HCT116 (cell line): Measurements from ENCODE around the gene NKPD1. TPM values are rescaled to one million over a fixed set of nuclear protein-coding genes. Genes with fewer than 3 reads are reported as not detected.

Experiments used
- ATAC-seq: fragments of 200-7000 bp; cut with Tn5 transposase; 2 replicates; pipeline ENCODE4 v1.9.1; 2020; ENCODE audit warnings: mild to moderate bottlenecking, moderate library complexity
- BruUV-seq: library from RNA; stranded (reverse); fragments of 400-500 nt; replicated peaks from 2 replicates; lab custom pipeline; 2021; lab: Mats Ljungman, UMichigan
- CTCF ChIA-PET: fragments of 300-600 bp; sonication (Branson Sonifier 250); formaldehyde crosslinking; loops from one replicate; lab custom pipeline; 2021; ENCODE audit warnings: antibody characterized with exemption; lab: Charles Lee
- POLR2A ChIA-PET: fragments of 300-600, 350-600 bp; sonication (Branson Sonifier 250); formaldehyde crosslinking; loops from one replicate; lab custom pipeline; 2021; ENCODE audit warnings: antibody characterized with exemption; lab: Charles Lee
- RAD21 ChIA-PET, 2 experiments: fragments of 300-600 bp; sonication (Branson Sonifier 250); formaldehyde crosslinking; loops; one replicate each; lab custom pipeline; 2023; ENCODE audit warnings: low total read pairs in 2 of 2; ENCODE audit not compliant: uncharacterized antibody in 2 of 2, unreplicated experiment in 2 of 2, low non-redundant PET in 1 of 2; lab: Charles Lee
- DNase-seq: peaks from one replicate; pipeline ENCODE4 v3.0.0-alpha.2; 2010; ENCODE audit warnings: low read depth, low spot score
- H2AFZ ChIP-seq: fragments of 200-600 bp; shearing (Covaris generic), sonication (generic); 2 replicates; pipeline ENCODE4 v1.6.1; 2017; ENCODE audit warnings: low read depth, mixed run types, mixed read lengths, antibody characterized with exemption, low read length; ENCODE audit not compliant: poor library complexity, severe bottlenecking
- H3K27ac ChIP-seq: 2 replicates; pipeline ENCODE4 v1.5.1; 2012; ENCODE audit warnings: low read depth, low read length
- H3K27me3 ChIP-seq: fragments of 200-600 bp; sonication (generic); 2 replicates; pipeline ENCODE4 v1.6.1; 2016; ENCODE audit warnings: mixed run types, low read length, mixed read lengths; ENCODE audit not compliant: insufficient read depth
- H3K36me3 ChIP-seq, 2 experiments: fragments of 200-500 bp in 1 of 2; fragments of 200-600 bp in 1 of 2; sonication (Bioruptor generic) in 1 of 2; sonication (generic) in 1 of 2; 2 replicates each; pipeline versions ENCODE4 v1.5.1 to v1.6.1; 2014 to 2016; ENCODE audit warnings: low read length in 2 of 2, inconsistent platforms in 1 of 2, mixed read lengths in 1 of 2, mixed run types in 1 of 2; ENCODE audit not compliant: insufficient read depth in 2 of 2, control insufficient read depth in 1 of 2
- H3K4me1 ChIP-seq, 2 experiments: fragments of 200-600 bp in 1 of 2; sonication (generic) in 1 of 2; 2 replicates each; pipeline versions ENCODE4 v1.5.1 to v1.6.1; 2012 to 2017; ENCODE audit warnings: low read length in 2 of 2, inconsistent platforms in 1 of 2, mild to moderate bottlenecking in 1 of 2, mixed read lengths in 1 of 2, mixed run types in 1 of 2, moderate library complexity in 1 of 2; ENCODE audit not compliant: insufficient read depth in 2 of 2, control insufficient read depth in 1 of 2
- H3K4me2 ChIP-seq: fragments of 200-600 bp; sonication (generic); 2 replicates; pipeline ENCODE4 v1.6.1; 2017; ENCODE audit warnings: mixed run types, low read length, mixed read lengths
- H3K4me3 ChIP-seq, 2 experiments: fragments of 200-600 bp in 1 of 2; sonication (generic) in 1 of 2; replicated peaks in 1 of 2; 2 replicates each; pipeline ENCODE4 v1.5.1; 2011 to 2016; ENCODE audit warnings: low read length in 2 of 2, control low read depth in 1 of 2, low read depth in 1 of 2, mild to moderate bottlenecking in 1 of 2, mixed read lengths in 1 of 2, mixed run types in 1 of 2
- H3K79me2 ChIP-seq: fragments of 200-600 bp; sonication (generic); 2 replicates; pipeline ENCODE4 v1.6.1; 2017; ENCODE audit warnings: mild to moderate bottlenecking, mixed run types, low read length, moderate library complexity, mixed read lengths; ENCODE audit not compliant: insufficient read depth
- H3K9ac ChIP-seq: fragments of 200-600 bp; sonication (generic); 2 replicates; pipeline ENCODE4 v1.6.1; 2016; ENCODE audit warnings: low read length, mixed read lengths
- H3K9me2 ChIP-seq: fragments of 200-600 bp; sonication (generic), shearing (Covaris generic); 2 replicates; pipeline ENCODE4 v1.6.1; 2017; ENCODE audit warnings: mixed run types, mild to moderate bottlenecking, moderate library complexity; ENCODE audit not compliant: insufficient read depth
- H3K9me3 ChIP-seq, 2 experiments: fragments of 200-500 bp in 1 of 2; fragments of 200-600 bp in 1 of 2; sonication (Bioruptor generic) in 1 of 2; sonication (generic) in 1 of 2; 2 replicates each; pipeline ENCODE4 v1.6.1; 2014 to 2017; ENCODE audit warnings: low read length in 2 of 2, mixed read lengths in 2 of 2, inconsistent platforms in 1 of 2, low read depth in 1 of 2, mild to moderate bottlenecking in 1 of 2, mixed run types in 1 of 2, moderate library complexity in 1 of 2; ENCODE audit not compliant: control insufficient read depth in 1 of 2, insufficient read depth in 1 of 2
- H4K20me1 ChIP-seq: fragments of 200-600 bp; sonication (generic), shearing (Covaris generic); 2 replicates; pipeline ENCODE4 v1.6.1; 2017; ENCODE audit warnings: mixed run types, mild to moderate bottlenecking, moderate library complexity; ENCODE audit not compliant: insufficient read depth
- ATF3 ChIP-seq: IDR thresholded peaks from 2 replicates; pipeline ENCODE4 v1.6.1; 2012
- CBX3 ChIP-seq: IDR thresholded peaks from 2 replicates; pipeline ENCODE4 v1.6.1; 2012; ENCODE audit warnings: low read depth
- CEBPB ChIP-seq: IDR thresholded peaks from 2 replicates; pipeline ENCODE4 v1.6.1; 2012; ENCODE audit warnings: low read depth
- CTCF ChIP-seq, 3 experiments: fragments of 200-600 bp in 1 of 3; sonication (generic) in 1 of 3; IDR thresholded peaks in 2 of 3; conservative IDR thresholded peaks in 1 of 3; 2 replicates each; pipeline ENCODE4 v1.5.1; 2012 to 2017; ENCODE audit warnings: low read depth in 2 of 3, low read length in 2 of 3, antibody characterized with exemption in 1 of 3, borderline replicate concordance in 1 of 3, control low read depth in 1 of 3, mild to moderate bottlenecking in 1 of 3, mixed read lengths in 1 of 3, mixed run types in 1 of 3, moderate library complexity in 1 of 3; ENCODE audit not compliant: insufficient read depth in 1 of 3
- EGR1 ChIP-seq: IDR thresholded peaks from 2 replicates; pipeline ENCODE4 v1.6.1; 2012; ENCODE audit warnings: low read depth
- ELF1 ChIP-seq: IDR thresholded peaks from 2 replicates; pipeline ENCODE4 v1.6.1; 2012; ENCODE audit warnings: low read depth, borderline replicate concordance
- EZH2phosphoT487 ChIP-seq: fragments of 200-600 bp; IDR thresholded peaks from 2 replicates; pipeline ENCODE4 v1.6.1; 2018; ENCODE audit warnings: antibody characterized with exemption, borderline replicate concordance
- MAX ChIP-seq: IDR thresholded peaks from 2 replicates; pipeline ENCODE4 v1.6.1; 2012
- POLR2AphosphoS5 ChIP-seq: IDR thresholded peaks from 2 replicates; pipeline ENCODE4 v1.6.1; 2011; ENCODE audit warnings: mild to moderate bottlenecking, low read depth, low read length, moderate library complexity
- RAD21 ChIP-seq: IDR thresholded peaks from 2 replicates; pipeline ENCODE4 v1.6.1; 2012; ENCODE audit warnings: low read depth, mild to moderate bottlenecking
- SIN3A ChIP-seq: IDR thresholded peaks from 2 replicates; pipeline ENCODE4 v1.6.1; 2012; ENCODE audit warnings: low read depth
- SP1 ChIP-seq: IDR thresholded peaks from 2 replicates; pipeline ENCODE4 v1.6.1; 2012; ENCODE audit warnings: low read depth
- SRF ChIP-seq: IDR thresholded peaks from 2 replicates; pipeline ENCODE4 v1.6.1; 2012; ENCODE audit warnings: low read depth
- YY1 ChIP-seq: IDR thresholded peaks from 2 replicates; pipeline ENCODE4 v1.6.1; 2011; ENCODE audit warnings: low read length, low read depth, moderate library complexity, mild to moderate bottlenecking; ENCODE audit not compliant: insufficient replicate concordance; ENCODE audit errors: extremely low read depth
- ZBTB33 ChIP-seq: IDR thresholded peaks from 2 replicates; pipeline ENCODE4 v1.6.1; 2011; ENCODE audit warnings: mild to moderate bottlenecking, low read length, moderate library complexity; ENCODE audit not compliant: insufficient replicate concordance; ENCODE audit errors: extremely low read depth
- ZFX ChIP-seq: fragments of 450-650 bp; IDR thresholded peaks from 2 replicates; pipeline ENCODE4 v1.6.1; 2017
- intact Hi-C: fragments of 100-400 bp; cut with micrococcal nuclease; formaldehyde crosslinking; loops from 2 replicates; pipeline ENCODE4 v1.10.0; 2022
- total RNA-seq: library from RNA; stranded (reverse); gene quantifications from one replicate; pipeline ENCODE4 v1.2.1, GENCODE V29; 2021; ENCODE audit not compliant: unreplicated experiment

The NKPD1 gene
- total RNA-seq, 1 experiment from 2014 or later = 0.64 TPM

- no peaks in the 10 kb centered on the region for H3K9me2 ChIP-seq
- no peak overlapping the region for H3K9ac ChIP-seq
- no peaks in the 10 kb centered on the region for H4K20me1 ChIP-seq
- H3K4me2 ChIP-seq = peak overlapping the region; percentile 49
- H3K27ac ChIP-seq = no peak overlapping the region
- no peaks in the 10 kb centered on the region for H3K9me3 ChIP-seq
- H3K4me1 ChIP-seq = peaks cover 14 to 19% of the 10 kb centered on the region in 2 experiments; a peak in 3 of 4 replicates
- CTCF ChIA-PET = no interaction called here
- RAD21 ChIA-PET = no interaction called here
- no peak overlapping the region for H3K4me3 ChIP-seq
- POLR2A ChIA-PET = no interaction called here
- peaks cover 10% of the 10 kb centered on the region for H3K79me2 ChIP-seq
- no TSS peak for BruUV-seq
- DNase-seq (no peak), ATAC-seq (no peak)
- TF ChIP-seq YY1 (no peak), POLR2AphosphoS5 (0 out of 2 replicates have a peak, but pooled peaks have one; percentile 30), ZFX (no peak), ATF3 (no peak), EGR1 (no peak)
- no peaks in the 10 kb centered on the region for H3K27me3 ChIP-seq
- H3K36me3 ChIP-seq = no peaks in the 10 kb centered on the region
- intact Hi-C loops = loop anchor here (10.0 kb wide), 1 partner anchor 62 kb away; the partner anchor contains the start of gene EXOC3L2
- no peak overlapping the region for H2AFZ ChIP-seq
Observed at GRCh38 chr19:45182758-45183157, 22.0 kb upstream of the NKPD1 start.

GRCh38 chr19:45180936-45181335, 20.2 kb upstream of the NKPD1 start:
- Histone ChIP-seq H3K79me2 (peaks cover 10% of the 10 kb centered on the region), H3K27me3 (no peaks in the 10 kb centered on the region), H3K27ac (0 out of 2 replicates have a peak overlapping the region, but pooled peaks have one; percentile 5), H3K9me3 (no peaks in the 10 kb centered on the region), H2AFZ (no peak overlapping the region), H3K4me1 (peaks cover 14 to 25% of the 10 kb centered on the region in 2 experiments; a peak in 3 of 4 replicates), H3K9me2 (no peaks in the 10 kb centered on the region), H3K4me2 (no peak overlapping the region; the same call in 1 of the 2 replicates), H3K36me3 (no peaks in the 10 kb centered on the region), H4K20me1 (no peaks in the 10 kb centered on the region), H3K4me3 (no peak overlapping the region), H3K9ac (no peak overlapping the region)
- intact Hi-C loops = loop anchor here (10.0 kb wide), 1 partner anchor 64 kb away; the partner anchor contains the start of gene EXOC3L2
- ATAC-seq = no peak
- ChIA-PET POLR2A (no interaction called here), RAD21 (no interaction called here), CTCF (no interaction called here)
- no peak for DNase-seq
- BruUV-seq = no TSS peak
- no peak for TF ChIP-seq ELF1
- TF ChIP-seq ZBTB33 = no peak
- no peak for TF ChIP-seq CTCF (IDR thresholded peaks at IDR 0.05 in 2 of 3, conservative IDR thresholded peaks at IDR 0.05 in 1 of 3; ENCODE audit: borderline replicate concordance in 1 of 3, insufficient read depth in 1 of 3, low read depth in 2 of 3, low read length in 2 of 3)
- TF ChIP-seq EZH2phosphoT487 = no peak
- no peak for TF ChIP-seq SRF
- no peak for TF ChIP-seq CEBPB
- TF ChIP-seq SP1 = no peak
- no peak for TF ChIP-seq YY1
- TF ChIP-seq CBX3 = no peak
- TF ChIP-seq SIN3A = no peak
- no peak for TF ChIP-seq MAX
- TF ChIP-seq RAD21 = no peak
